Stimulated activated CD8-positive, alpha-beta memory T cell treated with anti-CD3 and anti-CD28 coated beads, Interleukin-12 subunit alpha, Interleukin-12 subunit beta, amount 100 ng/mL, for 24 hours (primary cell): ENCODE results near the gene ALKBH6.
"Not testable (repeated sequence)": the region's sequence is repeated elsewhere in the genome, so short reads cannot be mapped to it uniquely, and the experiment has no call there.

Experiments
- DNase-seq: peaks from one replicate; pipeline ENCODE4 v3.0.0-alpha.2; 2020; ENCODE audit errors: extremely low read depth

ALKBH6 gene

GRCh38 chr19:36014012-36014924 lies at the start of gene ALKBH6:
Gene ALKBH6, minus strand, starts transcription at chr19:36014213. Its CDS starts 816 bp downstream, at chr19:36013397.
- DNase-seq = peak; percentile 100

- no peak for DNase-seq
Observed at GRCh38 chr19:36061367-36061766, 47.4 kb upstream of the ALKBH6 start.

- DNase-seq = no peak
Observed at GRCh38 chr19:36060430-36060829, 46.4 kb upstream of the ALKBH6 start.

- DNase-seq = no peak
Observed at GRCh38 chr19:36059180-36059910, 45.3 kb upstream of the ALKBH6 start.

GRCh38 chr19:36058481-36059179 lies 44.6 kb upstream of the ALKBH6 start:
- no peak for DNase-seq

GRCh38 chr19:36054733-36055686 lies 41.0 kb upstream of the ALKBH6 start, which contains the start of gene WDR62:
Gene WDR62, plus strand, starts transcription at chr19:36054897. Its CDS starts 75 bp downstream, at chr19:36054972.
- peak; percentile 83 for DNase-seq

GRCh38 chr19:36054119-36054732 lies 40.2 kb upstream of the ALKBH6 start, which contains the start of gene THAP8:
Gene THAP8, minus strand, starts transcription at chr19:36054285. Its CDS starts 68 bp downstream, at chr19:36054217.
- peak; percentile 100 for DNase-seq

GRCh38 chr19:36051637-36052036 lies 37.6 kb upstream of the ALKBH6 start:
- DNase-seq = no peak

GRCh38 chr19:36051236-36051635 lies 37.2 kb upstream of the ALKBH6 start:
- DNase-seq = no peak

GRCh38 chr19:36049080-36049698 lies 35.2 kb upstream of the ALKBH6 start:
- no peak for DNase-seq

GRCh38 chr19:36047835-36048234 lies 33.8 kb upstream of the ALKBH6 start:
- DNase-seq = no peak

- no peak for DNase-seq
Observed at GRCh38 chr19:36046443-36047050, 32.5 kb upstream of the ALKBH6 start.

GRCh38 chr19:36043952-36044351 lies 29.9 kb upstream of the ALKBH6 start:
- DNase-seq = no peak

- no peak for DNase-seq
Observed at GRCh38 chr19:36041831-36042230, 27.8 kb upstream of the ALKBH6 start.

- DNase-seq = not testable (repeated sequence)
Observed at GRCh38 chr19:36041092-36041491, 27.1 kb upstream of the ALKBH6 start.

- no peak for DNase-seq
Observed at GRCh38 chr19:36040495-36040894, 26.5 kb upstream of the ALKBH6 start.

- no peak for DNase-seq
Observed at GRCh38 chr19:36032251-36033104, 18.5 kb upstream of the ALKBH6 start, which contains the start of gene CLIP3. Gene CLIP3, minus strand, starts transcription at chr19:36032873. Its CDS starts 516 bp downstream, at chr19:36032357.

- no peak for DNase-seq
Observed at GRCh38 chr19:36031308-36031707, 17.3 kb upstream of the ALKBH6 start.
